IMR-90 (cell line): ENCODE results near the gene CDH23. TPM values are rescaled to one million over a fixed set of nuclear protein-coding genes. Genes with fewer than 3 reads are reported as not detected.
A peak's percentile ranks its signal among the peaks of the same experiment; 100 is the strongest.

ENCODE experiments used
- ATAC-seq: fragments of 200-7000 bp; cut with Tn5 transposase; 2 replicates; pipeline ENCODE4 v1.9.1; 2020; ENCODE audit warnings: low read depth, mild to moderate bottlenecking, moderate library complexity
- BruUV-seq: library from RNA; stranded (reverse); fragments of 400-500 nt; replicated peaks from 2 replicates; lab custom pipeline; 2021; lab: Mats Ljungman, UMichigan
- CTCF ChIA-PET: fragments of 300-600 bp; formaldehyde crosslinking; extraction: SDS; loops from one replicate; lab custom pipeline; 2021; ENCODE audit warnings: antibody characterized with exemption; lab: Yijun Ruan, JAX
- POLR2A ChIA-PET: fragments of 300-600 bp; sonication (Branson Sonifier 250); formaldehyde crosslinking; loops from one replicate; lab custom pipeline; 2022; ENCODE audit warnings: antibody characterized with exemption; ENCODE audit not compliant: unreplicated experiment; lab: Charles Lee
- DNase-seq: peaks from one replicate; pipeline ENCODE4 v3.0.0; 2013
- H2AFZ ChIP-seq: replicated peaks from 2 replicates; pipeline ENCODE3; 2013; ENCODE audit warnings: low read length, mild to moderate bottlenecking; ENCODE audit not compliant: poor library complexity
- H2AK5ac ChIP-seq: 2 replicates; pipeline ENCODE4 v1.6.1; 2013; ENCODE audit warnings: low read depth, low read length, inconsistent platforms
- H2AK9ac ChIP-seq: replicated peaks from 2 replicates; pipeline ENCODE3; 2013; ENCODE audit warnings: mild to moderate bottlenecking, low read depth, low read length, moderate library complexity; ENCODE audit not compliant: poor library complexity
- H2BK120ac ChIP-seq: 2 replicates; pipeline ENCODE4 v1.6.1; 2013; ENCODE audit warnings: low read depth, low read length, inconsistent platforms
- H2BK15ac ChIP-seq: 3 replicates; pipeline ENCODE4 v1.6.1; 2013; ENCODE audit warnings: low read depth, low read length, inconsistent platforms
- H2BK20ac ChIP-seq: 2 replicates; pipeline ENCODE4 v1.6.1; 2013; ENCODE audit warnings: low read depth, mild to moderate bottlenecking, inconsistent platforms, low read length, moderate library complexity
- H2BK5ac ChIP-seq: 2 replicates; pipeline ENCODE4 v1.6.1; 2013; ENCODE audit warnings: mild to moderate bottlenecking, low read depth, low read length, inconsistent platforms; ENCODE audit not compliant: poor library complexity, severe bottlenecking
- H3K14ac ChIP-seq: replicated peaks from 2 replicates; pipeline ENCODE4 v1.6.1; 2013; ENCODE audit warnings: low read depth, low read length, inconsistent platforms
- H3K18ac ChIP-seq: 2 replicates; pipeline ENCODE4 v1.6.1; 2013; ENCODE audit warnings: low read depth, low read length, control low read depth
- H3K23ac ChIP-seq: 2 replicates; pipeline ENCODE4 v1.6.1; 2013; ENCODE audit warnings: low read depth, low read length, inconsistent platforms
- H3K27ac ChIP-seq: 2 replicates; pipeline ENCODE4 v1.5.1; 2013; ENCODE audit warnings: mild to moderate bottlenecking, control low read depth, low read length; ENCODE audit not compliant: insufficient read depth
- H3K27me3 ChIP-seq: 2 replicates; pipeline ENCODE4 v1.6.1; 2013; ENCODE audit warnings: low read length; ENCODE audit not compliant: control insufficient read depth, insufficient read depth
- H3K36me3 ChIP-seq: 2 replicates; pipeline ENCODE4 v1.6.1; 2013; ENCODE audit warnings: low read length, mixed read lengths; ENCODE audit not compliant: control insufficient read depth, insufficient read depth
- H3K4ac ChIP-seq: 2 replicates; pipeline ENCODE4 v1.6.1; 2013; ENCODE audit warnings: low read depth, low read length, inconsistent platforms
- H3K4me1 ChIP-seq: 2 replicates; pipeline ENCODE4 v1.6.1; 2013; ENCODE audit warnings: low read length, mixed read lengths; ENCODE audit not compliant: control insufficient read depth, insufficient read depth
- H3K4me2 ChIP-seq: 2 replicates; pipeline ENCODE4 v1.6.1; 2013; ENCODE audit warnings: low read depth, mild to moderate bottlenecking, control low read depth, low read length, moderate library complexity
- H3K4me3 ChIP-seq: 2 replicates; pipeline ENCODE4 v1.5.1; 2013; ENCODE audit warnings: low read depth, mild to moderate bottlenecking, control low read depth, low read length, moderate library complexity; ENCODE audit not compliant: insufficient read depth
- H3K56ac ChIP-seq: 2 replicates; pipeline ENCODE4 v1.6.1; 2013; ENCODE audit warnings: low read length, inconsistent platforms; ENCODE audit not compliant: insufficient read depth; ENCODE audit errors: extremely low read depth
- H3K79me1 ChIP-seq, 2 experiments: 2 replicates each; pipeline ENCODE4 v1.6.1; 2013; ENCODE audit warnings: low read length in 2 of 2, inconsistent platforms in 1 of 2, low read depth in 1 of 2
- H3K9ac ChIP-seq: 2 replicates; pipeline ENCODE4 v1.6.1; 2013; ENCODE audit warnings: low read depth, low read length, control low read depth
- H3K9me1 ChIP-seq: 2 replicates; pipeline ENCODE4 v1.6.1; 2013; ENCODE audit warnings: low read length, inconsistent platforms; ENCODE audit not compliant: insufficient read depth
- H3K9me3 ChIP-seq: 2 replicates; pipeline ENCODE4 v1.6.1; 2013; ENCODE audit warnings: low read length; ENCODE audit not compliant: control insufficient read depth, insufficient read depth
- H4K20me1 ChIP-seq: 2 replicates; pipeline ENCODE4 v1.6.1; 2013; ENCODE audit warnings: low read length, inconsistent platforms; ENCODE audit not compliant: insufficient read depth
- H4K5ac ChIP-seq: 2 replicates; pipeline ENCODE4 v1.6.1; 2013; ENCODE audit warnings: mild to moderate bottlenecking, low read depth, low read length, control low read depth
- H4K8ac ChIP-seq, 2 experiments: 2 replicates each; pipeline ENCODE4 v1.6.1; 2013; ENCODE audit warnings: low read depth in 2 of 2, low read length in 2 of 2, control low read depth in 1 of 2, inconsistent platforms in 1 of 2
- H4K91ac ChIP-seq: 2 replicates; pipeline ENCODE4 v1.6.1; 2013; ENCODE audit warnings: low read depth, low read length, inconsistent platforms; ENCODE audit not compliant: insufficient read depth
- CHD1 ChIP-seq: IDR thresholded peaks from 2 replicates; pipeline ENCODE4 v1.6.1; 2012; ENCODE audit warnings: low read depth, low read length, improper control_type of control experiment
- FOS ChIP-seq: fragments of 150-350 bp; IDR thresholded peaks from 2 replicates; pipeline ENCODE4 v1.6.1; 2016; ENCODE audit warnings: low read depth, low read length
- MXI1 ChIP-seq: IDR thresholded peaks from 2 replicates; pipeline ENCODE4 v1.6.1; 2012; ENCODE audit warnings: low read depth, mild to moderate bottlenecking, low read length, moderate library complexity, borderline replicate concordance
- NFE2L2 ChIP-seq: fragments of 150-350 bp; IDR thresholded peaks from 2 replicates; pipeline ENCODE4 v1.6.1; 2016; ENCODE audit warnings: low read depth, mild to moderate bottlenecking, low read length
- POLR2A ChIP-seq: IDR thresholded peaks from 2 replicates; pipeline ENCODE4 v1.6.1; 2012; ENCODE audit warnings: mild to moderate bottlenecking, low read depth, low read length
- RAD21 ChIP-seq: IDR thresholded peaks from 2 replicates; pipeline ENCODE4 v1.6.1; 2012; ENCODE audit warnings: low read length, improper control_type of control experiment
- RCOR1 ChIP-seq: IDR thresholded peaks from 2 replicates; pipeline ENCODE4 v1.6.1; 2012; ENCODE audit warnings: mild to moderate bottlenecking, low read length, improper control_type of control experiment; ENCODE audit not compliant: insufficient replicate concordance
- RFX5 ChIP-seq: IDR thresholded peaks from 2 replicates; pipeline ENCODE4 v1.8.0; 2012; ENCODE audit warnings: low read depth, mild to moderate bottlenecking, low read length, moderate library complexity
- SMC3 ChIP-seq: fragments of 150-350 bp; IDR thresholded peaks from 2 replicates; pipeline ENCODE4 v1.6.1; 2016; ENCODE audit warnings: low read depth, mild to moderate bottlenecking, antibody characterized with exemption, low read length, moderate library complexity
- WGBS, 2 experiments: methylation state at CpG; one replicate each; pipeline versions ENCODE4 v1.1.5 to v1.1.7; 2013; ENCODE audit warnings: missing lambda C conversion rate in 2 of 2; ENCODE audit not compliant: insufficient read length in 1 of 2; ENCODE audit errors: extremely low coverage in 2 of 2; 5-methylcytosine and 5-hydroxymethylcytosine counted together
- dilution Hi-C: fragments of 300-500 bp; cut with HindIII; formaldehyde crosslinking; loops from one replicate; pipeline ENCODE4 v1.14.3; 2018; ENCODE audit warnings: low sequenced_read_pairs; ENCODE audit not compliant: unreplicated experiment
- in situ Hi-C: fragments of 300-500 bp; cut with MboI; formaldehyde crosslinking; loops from 3 replicates; pipeline ENCODE4 v1.14.3; 2019; ENCODE audit warnings: low sequenced_read_pairs, inconsistent platforms, mixed read lengths
- intact Hi-C: fragments of 100-400 bp; cut with micrococcal nuclease; formaldehyde crosslinking; loops from 2 replicates; pipeline ENCODE4 v1.10.0; 2022
- polyA plus RNA-seq, 3 experiments: library from polyadenylated mRNA; depleted of rRNA; stranded (reverse); fragments of >200 nt; gene quantifications; 2 replicates each; pipeline ENCODE4 v1.2.3, GENCODE V29; 2012; ENCODE audit warnings: low replicate concordance in 1 of 3
- total RNA-seq: library from RNA; depleted of rRNA; stranded (reverse); fragments of >200 nt; gene quantifications from 2 replicates; pipeline ENCODE4 v1.2.3, GENCODE V29; 2012
- TF ChIP-seq, protein P1 (sequence below): fragments of 150-350 bp; IDR thresholded peaks from 2 replicates; pipeline ENCODE4 v1.6.1; 2016; ENCODE audit warnings: low read depth, mild to moderate bottlenecking, low read length, moderate library complexity, borderline replicate concordance
- TF ChIP-seq, protein P2 (sequence below): conservative IDR thresholded peaks from 2 replicates; pipeline ENCODE4 v1.5.1; 2012; ENCODE audit warnings: mild to moderate bottlenecking, low read depth, low read length, improper control_type of control experiment

The CDH23 gene
- total and polyA plus RNA-seq, 2 of the 4 experiments (the other 2 are of a cell fraction) = under 0.01 to 0.03 TPM

DNA sequence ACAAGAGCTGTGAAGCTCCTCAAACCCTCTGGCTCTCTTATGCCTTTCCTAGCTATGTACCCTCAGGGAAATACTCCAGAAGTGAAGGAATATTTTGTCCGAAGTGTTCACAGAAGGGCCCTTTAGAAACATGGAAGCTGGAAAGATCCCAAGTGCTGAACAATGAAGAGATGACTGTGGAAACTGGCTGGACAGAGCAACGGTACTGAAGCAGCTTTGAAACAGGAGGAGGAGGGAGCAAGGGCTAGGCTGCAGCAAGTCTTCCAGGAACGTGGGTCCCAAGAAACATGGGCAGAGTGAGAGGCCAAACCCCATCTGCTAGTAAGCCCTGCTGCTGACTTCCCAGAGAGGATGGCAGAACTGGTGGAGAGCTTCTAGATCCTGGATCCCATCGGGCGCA is 457.3 kb downstream of the CDH23 start:
- H3K14ac ChIP-seq = no peak overlapping the region
- no peaks in the 10 kb centered on the region for H3K27me3 ChIP-seq
- TF ChIP-seq CHD1 (no peak), RAD21 (no peak), FOS (no peak), POLR2A (no peak), RCOR1 (no peak), SMC3 (no peak), RFX5 (no peak), NFE2L2 (no peak), MXI1 (no peak)
- TF ChIP-seq, protein P1, sequence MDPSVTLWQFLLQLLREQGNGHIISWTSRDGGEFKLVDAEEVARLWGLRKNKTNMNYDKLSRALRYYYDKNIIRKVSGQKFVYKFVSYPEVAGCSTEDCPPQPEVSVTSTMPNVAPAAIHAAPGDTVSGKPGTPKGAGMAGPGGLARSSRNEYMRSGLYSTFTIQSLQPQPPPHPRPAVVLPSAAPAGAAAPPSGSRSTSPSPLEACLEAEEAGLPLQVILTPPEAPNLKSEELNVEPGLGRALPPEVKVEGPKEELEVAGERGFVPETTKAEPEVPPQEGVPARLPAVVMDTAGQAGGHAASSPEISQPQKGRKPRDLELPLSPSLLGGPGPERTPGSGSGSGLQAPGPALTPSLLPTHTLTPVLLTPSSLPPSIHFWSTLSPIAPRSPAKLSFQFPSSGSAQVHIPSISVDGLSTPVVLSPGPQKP = no peak
- TF ChIP-seq, protein P2, sequence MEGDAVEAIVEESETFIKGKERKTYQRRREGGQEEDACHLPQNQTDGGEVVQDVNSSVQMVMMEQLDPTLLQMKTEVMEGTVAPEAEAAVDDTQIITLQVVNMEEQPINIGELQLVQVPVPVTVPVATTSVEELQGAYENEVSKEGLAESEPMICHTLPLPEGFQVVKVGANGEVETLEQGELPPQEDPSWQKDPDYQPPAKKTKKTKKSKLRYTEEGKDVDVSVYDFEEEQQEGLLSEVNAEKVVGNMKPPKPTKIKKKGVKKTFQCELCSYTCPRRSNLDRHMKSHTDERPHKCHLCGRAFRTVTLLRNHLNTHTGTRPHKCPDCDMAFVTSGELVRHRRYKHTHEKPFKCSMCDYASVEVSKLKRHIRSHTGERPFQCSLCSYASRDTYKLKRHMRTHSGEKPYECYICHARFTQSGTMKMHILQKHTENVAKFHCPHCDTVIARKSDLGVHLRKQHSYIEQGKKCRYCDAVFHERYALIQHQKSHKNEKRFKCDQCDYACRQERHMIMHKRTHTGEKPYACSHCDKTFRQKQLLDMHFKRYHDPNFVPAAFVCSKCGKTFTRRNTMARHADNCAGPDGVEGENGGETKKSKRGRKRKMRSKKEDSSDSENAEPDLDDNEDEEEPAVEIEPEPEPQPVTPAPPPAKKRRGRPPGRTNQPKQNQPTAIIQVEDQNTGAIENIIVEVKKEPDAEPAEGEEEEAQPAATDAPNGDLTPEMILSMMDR = no peak
- no peak overlapping the region for H2AK5ac ChIP-seq
- in situ Hi-C loops = no loop called here
- H2BK20ac ChIP-seq = no peak overlapping the region
- no peak overlapping the region for H2AK9ac ChIP-seq
- dilution Hi-C loops = no loop called here
- ChIA-PET CTCF (no interaction called here), POLR2A (no interaction called here)
- peak; percentile 63 for DNase-seq
- H3K23ac ChIP-seq = no peak overlapping the region
- no peak overlapping the region for H2BK5ac ChIP-seq
- ATAC-seq = no peak
- no peak overlapping the region for H4K8ac ChIP-seq
- intact Hi-C loops = no loop called here
- H3K36me3 ChIP-seq = no peaks in the 10 kb centered on the region
- H4K5ac ChIP-seq = no peak overlapping the region
- no peak overlapping the region for H4K91ac ChIP-seq
- no peaks in the 10 kb centered on the region for H3K9me3 ChIP-seq
- H3K4me3 ChIP-seq = no peak overlapping the region
- no peak overlapping the region for H2BK15ac ChIP-seq
- H2AFZ ChIP-seq = no peak overlapping the region
- no peak overlapping the region for H3K4ac ChIP-seq
- H3K9ac ChIP-seq = no peak overlapping the region
- H3K9me1 ChIP-seq = no peaks in the 10 kb centered on the region
- 6% methylated on average over 2 of the region's 5 CpGs; no CpG with 5 or more reads in 1 of the 2 experiments for WGBS, 2 experiments
- H3K4me2 ChIP-seq = no peak overlapping the region
- no TSS peak for BruUV-seq
- peaks cover 4% of the 10 kb centered on the region; the same call in 1 of the 2 replicates for H3K4me1 ChIP-seq
- peak overlapping the region; percentile 39; the same call in 1 of the 2 replicates for H2BK120ac ChIP-seq
- H3K27ac ChIP-seq = no peak overlapping the region
- H4K20me1 ChIP-seq = peaks cover 13% of the 10 kb centered on the region
- peaks cover 3 to 20% of the 10 kb centered on the region in 2 experiments for H3K79me1 ChIP-seq
- H3K56ac ChIP-seq = no peak overlapping the region
- no peak overlapping the region for H3K18ac ChIP-seq
